ENCODE measurements around the gene IGFL3. TPM values are rescaled to one million over a fixed set of nuclear protein-coding genes. Genes with fewer than 3 reads are reported as not detected.

Gene IGFL3
- total and polyA plus RNA-seq, 2 of the 13 experiments (the other 11 are each of a cell fraction or from before 2014, with no cell fraction given) = not detected

- TF ChIP-seq TERF1 (CRISPR knock-in tag; IDR thresholded peaks at IDR 0.05) = no peak
- no peak for TF ChIP-seq ZNF589 (CRISPR knock-in tag; conservative IDR thresholded peaks at IDR 0.05)
- no peak for TF ChIP-seq SNAPC5 (CRISPR knock-in tag; IDR thresholded peaks at IDR 0.05; ENCODE audit: borderline replicate concordance)
- TF ChIP-seq ZNF432 (CRISPR knock-in tag; IDR thresholded peaks at IDR 0.05; ENCODE audit: borderline replicate concordance) = no peak
- no peak for TF ChIP-seq PHF5A (CRISPR knock-in tag; IDR thresholded peaks at IDR 0.05; ENCODE audit: low read depth, unreplicated experiment)
- TF ChIP-seq CCAR2 (optimal IDR thresholded peaks at IDR 0.05; ENCODE audit: low read depth, low read length) = no peak
- TF ChIP-seq E2F5 (CRISPR knock-in tag; conservative IDR thresholded peaks at IDR 0.05) = 0 out of 2 replicates have a peak, but pooled peaks have one; percentile 32
- peak; percentile 56 for TF ChIP-seq KAT8 (CRISPR knock-in tag; IDR thresholded peaks at IDR 0.05)
- TF ChIP-seq SUZ12 (IDR thresholded peaks at IDR 0.05; ENCODE audit: low read depth, low read length) = no peak
- TF ChIP-seq MTA1 (CRISPR knock-in tag; IDR thresholded peaks at IDR 0.05; ENCODE audit: borderline replicate concordance) = peak; percentile 62; the same call in 1 of the 2 replicates
- TF ChIP-seq HINFP (CRISPR knock-in tag; IDR thresholded peaks at IDR 0.05; ENCODE audit: low read depth) = peak; percentile 28; the same call in 1 of the 2 replicates
- no peak for TF ChIP-seq PRMT3 (CRISPR knock-in tag; IDR thresholded peaks at IDR 0.05; ENCODE audit: borderline replicate concordance, low read depth)
- peak; percentile 42; the same call in 1 of the 2 replicates for TF ChIP-seq RBFOX2 (IDR thresholded peaks at IDR 0.05; ENCODE audit: low read depth, low read length)
- no peak for TF ChIP-seq ZNF549 (CRISPR knock-in tag; IDR thresholded peaks at IDR 0.05)
- TF ChIP-seq ARNT2 (CRISPR knock-in tag; IDR thresholded peaks at IDR 0.05; ENCODE audit: low read depth) = no peak; the same call in 1 of the 2 replicates
- peak; percentile 56; the same call in 1 of the 2 replicates for TF ChIP-seq PRDM10 (CRISPR knock-in tag; IDR thresholded peaks at IDR 0.05; ENCODE audit: low read depth)
- TF ChIP-seq ZFP90 (CRISPR knock-in tag; IDR thresholded peaks at IDR 0.05; ENCODE audit: borderline replicate concordance) = no peak
- TF ChIP-seq IRX3 (CRISPR knock-in tag; IDR thresholded peaks at IDR 0.05; ENCODE audit: borderline replicate concordance, low read depth) = no peak
- peak; percentile 73 for TF ChIP-seq AGO2 (optimal IDR thresholded peaks at IDR 0.05; ENCODE audit: low read depth, low read length)
- peak; percentile 51; the same call in 1 of the 2 replicates for TF ChIP-seq SAFB2 (CRISPR knock-in tag; IDR thresholded peaks at IDR 0.05; ENCODE audit: borderline replicate concordance, low read depth)
These were observed 47.3 kb downstream of the IGFL3 start (continued) for GRCh38 chr19:46076951-46077814.

All from HepG2 (cell line).